PC-3 (cell line): Measurements from ENCODE around the gene CCDC83. TPM values are rescaled to one million over a fixed set of nuclear protein-coding genes. Genes with fewer than 3 reads are reported as not detected.

Experiments used
- total RNA-seq: library from RNA; depleted of rRNA; stranded (reverse); fragments of >200 nt; gene quantifications from 2 replicates; pipeline ENCODE4 v1.2.3, GENCODE V29; 2014; rRNA removed

Gene CCDC83
- total RNA-seq, 1 experiment from 2014 or later, result 0.22 TPM

Other genes starting within 250 kb of the CCDC83 start
- gene DLG2, start 228.0 kb upstream of the CCDC83 start, total RNA-seq, result 0.58 and 4.3 TPM in 2 replicates
- gene TMEM126B, start 226.8 kb upstream of the CCDC83 start, total RNA-seq, result 62.1 and 79.5 TPM in 2 replicates
- gene TMEM126A, start 207.4 kb upstream of the CCDC83 start, total RNA-seq, result 34.0 and 37.8 TPM in 2 replicates
- gene CREBZF, start 190.3 kb upstream of the CCDC83 start, total RNA-seq, result 75.0 and 114 TPM in 2 replicates
- gene CCDC89, start 169.2 kb upstream of the CCDC83 start, total RNA-seq, result 0.55 TPM in 1 of 2 replicates, not detected in the other
- gene SYTL2, start 44.2 kb upstream of the CCDC83 start, total RNA-seq, result 51.7 and 57.1 TPM in 2 replicates
- 53.0 and 59.3 TPM in 2 replicates for gene PICALM, start 213.7 kb downstream of the CCDC83 start, total RNA-seq